ENCODE results near the gene NUP42.

The NUP42 gene

DNA sequence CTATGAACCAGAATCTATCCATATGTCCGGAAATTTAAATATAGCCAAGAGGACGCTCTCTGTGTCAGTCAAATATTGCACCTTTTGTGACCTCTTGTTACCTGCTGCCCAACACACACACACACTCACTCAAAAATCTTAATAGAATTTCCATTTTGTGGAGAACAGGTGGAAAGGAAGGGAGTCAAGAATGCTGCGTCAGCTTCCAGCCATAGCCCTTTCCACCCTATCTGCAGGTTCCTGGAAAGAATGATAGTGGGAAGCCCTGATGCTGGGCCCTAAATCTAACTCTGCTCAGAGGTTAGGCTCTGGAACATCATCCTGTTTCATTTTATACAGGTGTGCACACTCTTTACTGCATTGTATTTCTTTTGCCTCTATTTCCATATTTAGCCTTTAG is 55.2 kb downstream of the NUP42 start:
- DNase-seq = no peak

DNA sequence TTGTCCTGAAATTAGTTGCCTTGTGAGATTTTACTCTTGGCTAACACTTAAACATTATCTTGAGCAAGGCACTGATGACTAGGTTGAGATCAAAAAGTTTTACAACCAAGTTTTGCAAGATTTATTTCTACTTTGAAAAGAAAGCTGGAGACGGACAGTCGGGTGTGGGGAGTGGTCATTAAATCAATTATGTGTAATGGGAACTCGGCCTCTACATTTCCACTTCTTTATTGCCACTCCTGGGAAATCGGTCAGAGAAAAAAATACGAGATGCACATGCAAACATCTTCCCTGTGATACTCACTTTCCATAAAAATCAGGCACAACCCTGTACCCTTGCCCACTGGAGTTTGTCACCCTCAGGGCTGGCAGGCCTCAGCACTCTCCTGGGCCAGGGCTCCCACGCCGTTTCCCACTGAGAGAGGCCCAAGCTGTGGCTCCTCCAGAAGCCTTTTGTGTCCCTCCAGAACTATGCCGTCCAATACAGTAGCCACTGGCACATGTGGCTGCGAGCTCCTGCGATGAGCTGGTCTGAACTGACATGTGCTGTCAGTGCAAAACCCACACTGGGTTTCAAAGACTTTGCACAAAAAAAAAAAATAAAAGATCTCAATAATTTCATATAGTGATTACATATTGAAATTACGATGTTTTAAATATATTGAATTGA is 57.3 kb downstream of the NUP42 start:
- DNase-seq = no peak

DNA sequence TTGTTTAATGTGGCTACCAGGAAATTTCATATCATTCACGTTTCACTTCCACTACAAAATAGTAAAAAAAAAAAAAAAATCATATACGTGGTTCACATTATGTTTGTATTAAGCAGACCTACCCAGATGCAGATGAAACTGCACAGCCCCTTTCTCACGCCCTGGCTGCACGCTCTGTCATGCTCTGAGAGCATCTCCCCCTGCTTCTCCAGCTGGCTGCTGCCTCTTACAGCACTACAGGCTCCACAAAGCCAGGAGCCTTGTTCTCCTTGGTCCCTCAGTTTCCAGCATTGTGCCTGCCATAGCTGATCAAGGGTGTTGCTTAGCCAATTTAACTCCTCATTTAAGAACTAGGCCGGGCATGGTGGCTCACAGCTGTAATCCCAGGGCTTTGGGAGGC is 57.9 kb downstream of the NUP42 start:
- DNase-seq = no peak

DNA sequence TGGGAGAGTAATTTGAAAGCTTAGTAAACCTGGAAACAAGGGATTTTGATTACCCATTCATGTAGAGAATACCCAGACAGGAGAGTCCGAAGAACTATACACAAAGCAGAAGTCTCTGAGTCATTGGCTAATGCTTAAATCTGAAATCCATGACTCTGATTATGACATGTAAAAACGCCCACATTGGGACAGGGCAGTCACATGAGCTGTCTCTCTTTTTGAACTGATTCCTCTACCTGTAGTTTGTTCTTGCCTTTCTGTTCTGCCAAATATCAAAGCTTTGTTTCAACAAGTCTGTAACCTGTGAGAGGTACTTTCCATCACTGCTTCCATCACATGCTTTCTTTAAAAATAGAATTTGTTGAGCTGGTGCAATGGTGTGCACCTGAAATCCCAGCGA is 60.5 kb downstream of the NUP42 start:
- no peak for DNase-seq

DNA sequence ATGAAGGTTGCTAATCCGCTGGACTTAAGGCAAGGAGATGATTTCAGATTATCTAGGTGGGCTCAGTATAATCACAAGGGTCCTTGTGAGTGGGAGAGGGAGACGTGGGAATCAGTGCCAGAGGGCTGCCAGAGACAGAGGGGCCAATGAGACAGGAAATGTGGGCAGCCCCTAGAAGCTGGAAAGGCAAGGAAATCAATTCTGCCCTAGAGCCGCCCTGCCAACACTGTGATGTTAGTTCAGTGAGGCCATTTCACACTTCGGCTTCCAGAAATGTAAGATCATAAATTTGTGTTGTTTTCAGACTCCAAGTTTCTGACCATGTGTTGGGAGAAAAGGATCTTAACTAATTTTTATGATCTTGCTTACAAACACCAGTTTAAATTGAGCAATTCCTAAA is 61.1 kb downstream of the NUP42 start:
- DNase-seq = no peak

DNA sequence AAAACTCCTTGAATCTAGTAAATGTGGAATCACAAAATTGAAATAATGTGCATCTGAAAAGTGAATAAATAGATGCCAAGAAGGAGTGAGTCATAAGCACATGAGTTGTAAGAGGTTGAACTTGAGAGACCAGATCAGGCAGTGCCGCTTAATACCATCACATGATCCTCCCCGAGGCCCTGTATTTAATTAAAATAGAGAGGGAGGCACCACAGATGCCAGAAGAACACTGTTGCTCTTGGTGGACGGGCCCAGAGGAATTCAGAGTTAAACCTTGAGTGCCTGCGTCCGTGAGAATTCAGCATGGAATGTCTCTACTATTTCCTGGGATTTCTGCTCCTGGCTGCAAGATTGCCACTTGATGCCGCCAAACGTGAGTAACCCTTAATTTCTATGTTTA is 64.7 kb downstream of the NUP42 start, which contains the start of gene GPNMB:
GPNMB (plus strand) TSS at position 221 of the 400 bp plus-strand sequence; CDS start at position 304, 83 bp downstream.
- DNase-seq = no peak

DNA sequence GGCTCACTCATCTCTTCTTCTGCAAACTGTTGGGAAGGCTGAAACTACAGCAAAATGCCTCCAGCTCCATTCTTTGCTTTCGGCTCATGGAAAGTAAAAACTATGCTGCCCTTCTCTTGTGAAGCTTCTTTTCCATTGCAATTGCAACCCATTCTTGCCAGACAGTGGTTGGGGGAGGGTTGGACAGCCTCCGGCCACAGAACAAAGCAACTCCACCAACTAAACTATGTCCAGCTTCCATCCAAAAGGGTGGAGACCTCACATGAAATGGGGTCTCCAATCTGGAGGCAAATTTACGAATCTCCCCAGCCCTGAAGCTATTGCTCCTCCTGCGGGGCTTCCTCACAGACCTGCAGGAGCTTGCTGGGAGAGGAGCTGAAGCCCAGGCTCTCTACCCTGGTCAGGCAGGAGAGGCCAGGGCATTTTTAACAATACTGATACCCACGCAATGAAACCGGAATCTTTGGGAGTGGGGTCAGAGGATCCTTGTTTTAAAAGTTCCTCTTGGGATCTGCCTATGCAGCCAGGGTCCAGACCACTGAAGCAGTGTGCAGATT is 65.3 kb downstream of the NUP42 start:
- no peak for DNase-seq

DNA sequence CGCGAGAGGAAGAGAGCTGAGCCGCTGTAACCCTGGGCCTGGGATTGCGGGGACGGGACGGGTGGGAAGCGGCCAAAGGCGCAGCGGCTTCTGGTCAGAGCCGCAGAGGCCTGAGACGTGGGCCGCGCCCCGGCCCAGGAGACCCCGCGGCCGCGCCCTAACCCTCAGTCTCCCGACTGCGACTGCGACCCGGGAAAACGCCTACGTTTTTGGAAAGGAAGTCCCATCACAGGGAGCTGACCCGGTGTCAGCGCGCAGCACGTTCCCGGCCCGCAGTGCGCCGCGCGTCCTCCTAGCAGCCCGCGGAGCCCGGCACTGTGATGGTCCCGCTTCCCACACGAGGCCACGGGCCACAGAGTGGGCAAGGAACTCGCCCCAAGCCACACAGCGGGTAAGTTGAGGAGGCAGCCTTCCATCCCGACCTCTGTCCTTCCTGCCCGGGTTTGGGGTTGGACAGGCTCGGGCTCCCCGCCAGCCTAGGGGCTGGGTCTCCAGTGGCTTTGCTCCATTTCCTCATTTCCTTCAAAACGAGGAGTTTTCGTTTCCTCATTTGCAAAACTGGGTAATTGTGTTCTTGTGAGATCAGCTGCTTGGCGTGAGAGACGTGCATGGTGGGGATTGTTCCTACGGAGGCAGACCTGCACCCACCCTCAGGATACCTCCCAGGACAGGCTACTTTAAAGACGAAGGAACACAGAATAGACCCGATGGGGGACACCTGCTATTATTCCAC is 65.9 kb downstream of the NUP42 start:
- DNase-seq = no peak

DNA sequence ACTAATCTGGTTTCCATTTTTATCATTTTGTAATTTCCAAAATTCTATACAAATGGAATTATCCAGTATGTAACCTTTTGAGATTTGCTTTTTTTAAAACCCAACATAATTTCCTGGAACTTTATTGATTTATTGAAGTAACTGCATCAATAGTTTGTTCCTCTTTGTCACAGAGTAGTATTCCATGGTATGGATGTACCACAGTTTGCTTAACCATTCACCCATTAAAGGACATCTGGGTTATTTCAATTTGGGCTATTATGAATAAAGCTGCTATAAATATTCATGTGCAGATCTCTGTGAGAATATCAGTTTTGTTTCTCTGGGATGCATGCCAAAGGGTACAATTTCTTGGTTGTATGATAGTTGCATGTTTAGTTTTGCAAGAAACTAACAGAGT is 67.6 kb downstream of the NUP42 start:
- no peak for DNase-seq

Data from stimulated activated CD4-positive, alpha-beta T cell treated with anti-CD3 and anti-CD28 coated beads, Interleukin-4, amount 100 ng/mL, for 4 hours (primary cell).